ENCODE measurements around the gene STKLD1.
"Not testable (repeated sequence)": the region's sequence is repeated elsewhere in the genome, so short reads cannot be mapped to it uniquely, and the experiment has no call there.

STKLD1 gene

GRCh38 chr9:133366435-133366834 lies 9.7 kb upstream of the STKLD1 start:
- DNase-seq, result no peak

- no peak for DNase-seq
These were observed 8.9 kb upstream of the STKLD1 start for GRCh38 chr9:133367221-133367620.

DNA sequence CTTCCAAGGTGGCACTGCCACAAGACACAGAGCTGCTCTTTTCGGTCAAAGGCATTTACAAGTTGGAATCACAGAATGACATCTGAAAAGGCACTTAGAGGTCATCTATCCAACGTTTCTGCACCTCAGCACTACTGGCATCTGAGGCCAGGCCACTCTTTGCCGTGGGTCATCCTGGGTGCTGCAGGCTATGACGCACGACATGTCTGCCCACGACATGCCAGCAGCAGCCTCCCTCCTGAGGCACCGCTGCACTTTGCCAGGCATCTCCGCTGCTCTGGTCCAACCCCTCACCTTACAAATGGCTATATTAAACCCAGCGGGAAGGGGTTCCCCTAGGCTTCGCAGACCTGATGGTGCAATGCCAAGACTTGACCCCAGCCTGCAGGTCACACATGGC lies 8.4 kb upstream of the STKLD1 start:
- no peak for DNase-seq

DNA sequence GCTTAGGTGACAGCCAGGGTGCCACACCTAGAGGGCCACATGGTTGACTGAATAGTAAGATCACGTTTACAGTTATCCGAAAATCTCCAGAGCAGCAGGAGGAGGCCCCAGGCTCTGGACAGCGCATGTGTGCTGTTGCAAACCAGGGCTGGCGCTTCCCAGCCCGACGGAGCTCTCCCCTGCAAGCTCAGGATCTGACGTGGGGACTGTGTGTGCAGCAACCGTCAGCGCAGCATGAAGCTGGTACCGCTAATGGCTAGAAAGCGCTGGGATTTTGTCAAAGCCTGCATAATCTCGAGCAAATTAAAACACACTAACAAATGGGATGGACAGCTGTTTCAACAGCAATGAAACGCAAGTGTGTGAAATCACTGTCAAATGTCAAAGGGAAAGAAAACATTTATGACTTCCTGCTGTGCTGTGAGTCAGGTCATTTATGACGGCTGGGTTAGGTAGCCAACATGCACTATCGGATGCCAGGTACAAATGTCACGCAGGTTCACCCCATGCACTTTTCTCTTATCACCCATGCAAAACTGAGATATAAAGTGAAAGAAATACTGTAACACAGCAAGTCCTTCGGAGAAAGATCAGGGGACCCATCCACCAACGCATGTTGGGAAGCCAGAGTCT lies 7.8 kb upstream of the STKLD1 start:
- no peak for DNase-seq

DNA sequence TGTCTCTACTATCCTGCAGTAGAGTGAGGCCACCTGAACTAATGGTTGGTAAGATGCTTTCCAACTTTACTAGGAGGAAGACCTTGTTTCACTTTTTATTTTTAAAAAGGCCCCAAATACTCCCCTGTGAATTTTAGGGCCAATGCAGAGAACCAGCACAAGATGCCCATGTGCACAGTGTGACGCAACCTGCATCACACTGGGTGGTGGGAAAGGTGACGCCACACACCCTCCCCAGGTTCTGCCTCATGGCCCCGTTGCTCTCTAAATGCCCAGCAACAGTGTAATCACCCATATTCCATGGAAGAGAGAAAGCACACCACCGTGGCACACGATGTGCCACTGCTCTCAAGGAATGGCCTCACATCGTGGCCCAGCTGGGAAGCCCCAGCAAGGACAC lies 6.7 kb upstream of the STKLD1 start:
- DNase-seq, result no peak

DNA sequence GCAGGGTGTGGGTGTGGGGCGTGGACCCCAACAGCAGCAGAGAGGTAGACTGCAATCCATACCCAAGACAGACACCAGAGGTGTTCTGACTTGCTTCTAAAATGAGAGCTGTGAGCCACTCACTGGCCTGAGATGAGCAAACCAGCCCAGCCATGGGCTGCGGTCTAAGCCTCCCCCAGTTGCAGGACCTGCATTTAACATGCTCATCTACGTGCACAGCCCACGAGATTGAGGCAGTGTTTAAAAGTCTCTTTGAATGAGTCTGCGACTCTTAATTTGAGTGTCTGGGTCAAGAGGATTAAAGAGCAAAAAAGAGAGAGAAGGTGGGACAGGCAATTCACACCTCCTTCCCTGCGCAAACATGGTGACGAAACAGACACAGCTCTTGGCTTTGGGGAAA lies 6.2 kb upstream of the STKLD1 start:
- no peak for DNase-seq

DNA sequence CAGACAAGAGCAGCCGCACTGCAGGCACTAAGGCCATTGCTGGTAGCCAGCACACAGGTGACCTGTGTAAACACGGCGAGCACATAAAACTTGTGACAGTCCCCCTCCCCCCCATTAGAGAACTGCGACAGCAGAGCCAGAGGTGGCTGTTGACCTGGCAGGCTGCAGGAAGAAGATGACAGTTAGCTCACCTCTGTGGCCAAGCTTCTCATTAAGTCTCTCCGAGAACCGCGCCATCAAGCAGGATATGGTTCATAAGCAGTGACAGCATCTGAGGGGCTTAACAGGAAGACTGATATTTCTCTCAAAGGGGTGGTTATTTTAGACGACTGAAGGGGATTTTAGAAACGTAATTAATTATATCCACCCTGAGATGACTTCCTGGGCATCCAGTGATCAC lies 5.5 kb upstream of the STKLD1 start:
- peak; percentile 42 to 69 for DNase-seq

GRCh38 chr9:133371261-133371711 lies 4.9 kb upstream of the STKLD1 start:
- peak; percentile 58 to 72 for DNase-seq

DNA sequence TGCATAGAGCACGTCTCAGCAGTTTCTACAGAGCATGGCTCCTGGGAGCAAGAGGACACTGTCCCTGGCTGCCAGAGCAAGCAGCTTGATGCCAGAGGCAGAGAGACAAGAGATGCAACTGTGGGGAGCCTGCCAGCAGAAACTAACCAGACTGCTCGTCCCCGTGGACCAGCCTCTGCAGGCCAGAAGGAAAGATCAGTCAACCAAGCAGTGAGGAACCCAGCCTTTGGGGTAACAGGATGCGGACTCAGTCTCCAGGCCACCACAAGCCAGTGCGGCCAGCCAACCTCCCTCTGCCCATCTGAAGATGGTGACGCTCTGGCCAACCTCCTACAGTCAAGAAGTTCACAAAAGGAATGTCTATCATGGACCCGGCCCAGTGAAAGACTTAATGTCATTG lies 4.0 kb upstream of the STKLD1 start:
- no peak for DNase-seq

DNA sequence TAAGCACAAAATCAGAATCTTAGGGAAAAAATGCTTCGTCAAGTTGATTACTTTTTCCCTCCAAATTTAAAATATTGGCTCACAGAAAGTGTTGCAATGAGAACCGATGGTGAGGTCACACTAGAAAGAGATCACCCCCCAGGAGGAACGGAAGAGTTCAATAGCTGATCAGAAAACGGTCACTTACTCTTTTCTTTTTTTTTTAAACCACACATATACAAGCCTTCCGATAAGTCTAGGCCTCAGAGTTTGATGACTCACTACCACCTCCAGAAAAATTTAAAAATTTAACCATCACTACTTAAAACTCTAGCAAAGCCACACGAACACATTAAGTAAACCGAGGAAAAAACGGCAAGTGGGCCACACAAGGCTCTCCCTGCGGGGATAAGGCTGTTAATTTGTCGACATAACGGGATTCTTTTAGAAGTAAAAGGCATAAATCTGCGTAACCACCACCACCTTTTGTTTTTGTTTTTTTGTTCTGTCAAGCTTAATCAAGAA lies 1.5 kb upstream of the STKLD1 start:
- DNase-seq, result peak; percentile 20 to 57

GRCh38 chr9:133375116-133375723 lies 946 bp upstream of the STKLD1 start:
- no peak for DNase-seq

DNA sequence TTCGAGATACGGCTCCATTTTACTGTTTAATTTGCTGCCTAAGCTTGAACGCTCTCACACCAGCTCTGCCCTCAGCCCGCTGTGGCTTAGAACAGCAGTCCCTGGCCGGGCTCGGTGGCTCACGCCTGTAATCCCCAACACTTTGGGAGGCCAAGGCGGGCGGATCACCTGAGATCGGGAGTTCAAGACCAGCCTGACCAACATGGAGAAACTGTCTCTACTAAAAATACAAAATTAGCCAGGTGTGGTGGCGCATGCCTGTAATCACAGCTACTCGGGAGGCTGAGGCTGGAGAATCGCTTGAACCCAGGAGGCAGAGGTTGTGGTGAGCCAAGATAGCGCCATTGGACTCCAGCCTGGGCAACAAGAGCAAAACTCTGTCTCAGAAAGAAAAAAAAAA lies 1.1 kb downstream of the STKLD1 start:
- DNase-seq, result not testable (repeated sequence)

DNA sequence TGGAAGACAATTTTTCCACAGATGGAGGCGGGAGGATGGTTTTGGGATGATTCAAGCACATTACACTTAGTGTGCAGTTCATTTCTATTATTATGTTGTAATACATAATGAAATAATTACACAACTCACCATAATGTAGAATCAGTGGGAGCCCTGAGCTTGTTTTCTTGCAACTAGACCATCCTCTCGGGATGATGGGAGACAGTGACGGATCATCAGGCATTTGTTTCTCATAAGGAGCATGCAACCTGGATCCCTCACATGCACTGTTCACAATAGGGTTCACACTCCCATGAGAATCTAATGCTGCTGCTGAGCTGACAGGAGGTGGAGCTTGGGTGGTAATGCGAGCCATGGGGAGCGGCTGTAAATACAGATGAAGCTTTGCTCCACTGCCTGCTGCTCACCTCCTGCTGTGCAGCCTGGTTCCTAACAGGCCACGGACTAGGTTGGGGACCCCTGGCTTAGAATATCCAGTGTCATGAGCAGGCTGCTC lies 1.6 kb downstream of the STKLD1 start:
- no peak for DNase-seq

GRCh38 chr9:133378408-133378962 lies 2.3 kb downstream of the STKLD1 start:
- no peak for DNase-seq

DNA sequence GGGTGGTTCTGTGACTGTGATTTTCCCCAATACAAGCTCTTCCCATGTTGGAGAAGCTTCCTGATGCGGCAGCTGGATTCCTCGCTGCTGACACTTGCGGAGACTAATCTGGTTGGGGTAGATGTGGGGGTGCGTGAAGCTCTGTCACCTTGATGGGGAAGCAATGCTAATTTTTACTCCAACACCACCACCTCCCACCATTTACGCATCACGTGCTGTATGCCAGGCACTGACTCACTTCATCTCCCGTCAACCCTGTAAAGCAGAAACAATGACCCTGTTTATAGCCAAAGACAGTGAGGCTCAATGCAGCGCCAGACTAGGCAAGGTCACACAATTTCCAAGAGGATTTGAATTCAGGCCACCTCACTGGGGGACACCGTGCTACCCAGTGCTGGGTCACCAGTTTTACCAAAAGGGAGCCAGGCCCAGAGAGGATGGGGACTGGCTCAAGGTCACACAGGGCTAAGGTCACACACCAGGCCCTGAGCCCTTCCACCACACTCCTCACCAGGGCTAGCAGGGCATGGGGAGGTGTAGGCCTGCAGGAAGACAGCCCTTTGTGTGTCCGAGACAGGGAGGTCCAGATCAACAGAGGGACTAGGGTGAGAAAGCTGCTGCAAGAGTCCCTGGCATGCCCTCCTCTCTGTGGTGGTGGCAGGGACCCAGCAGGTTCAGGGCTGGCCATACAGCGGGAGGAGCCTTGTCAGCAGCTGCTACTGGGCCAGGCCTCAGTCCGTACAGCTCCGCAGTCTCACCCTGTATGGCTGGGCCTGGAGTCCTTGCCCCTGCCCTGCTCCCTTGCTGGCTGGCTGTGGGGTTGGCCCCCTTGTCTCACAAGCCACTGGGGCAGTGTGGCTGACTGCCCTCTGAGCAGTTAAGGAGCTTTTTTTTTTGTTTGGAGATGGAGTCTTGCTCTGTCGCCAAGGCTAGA lies 3.3 kb downstream of the STKLD1 start:
- DNase-seq, result no peak

DNA sequence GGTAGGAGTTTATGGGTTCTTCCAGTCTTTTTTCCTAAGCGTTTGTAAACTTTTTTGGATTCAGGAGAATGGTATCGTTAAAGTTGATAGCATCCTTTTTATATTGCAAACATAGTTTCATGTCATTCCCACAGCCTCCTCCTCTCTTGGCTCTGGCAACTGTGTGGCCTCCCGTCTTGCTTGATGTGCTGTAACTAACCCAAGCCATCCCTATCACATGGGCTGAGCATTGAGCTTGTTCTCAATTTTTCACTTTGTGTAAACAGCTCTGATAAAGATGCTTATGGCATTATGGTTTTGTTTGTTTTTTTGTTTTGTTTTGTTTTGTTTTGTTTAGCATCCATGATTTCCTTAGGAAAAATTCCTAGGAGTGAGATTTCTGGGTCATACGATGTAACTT lies 4.6 kb downstream of the STKLD1 start:
- no peak for DNase-seq

DNA sequence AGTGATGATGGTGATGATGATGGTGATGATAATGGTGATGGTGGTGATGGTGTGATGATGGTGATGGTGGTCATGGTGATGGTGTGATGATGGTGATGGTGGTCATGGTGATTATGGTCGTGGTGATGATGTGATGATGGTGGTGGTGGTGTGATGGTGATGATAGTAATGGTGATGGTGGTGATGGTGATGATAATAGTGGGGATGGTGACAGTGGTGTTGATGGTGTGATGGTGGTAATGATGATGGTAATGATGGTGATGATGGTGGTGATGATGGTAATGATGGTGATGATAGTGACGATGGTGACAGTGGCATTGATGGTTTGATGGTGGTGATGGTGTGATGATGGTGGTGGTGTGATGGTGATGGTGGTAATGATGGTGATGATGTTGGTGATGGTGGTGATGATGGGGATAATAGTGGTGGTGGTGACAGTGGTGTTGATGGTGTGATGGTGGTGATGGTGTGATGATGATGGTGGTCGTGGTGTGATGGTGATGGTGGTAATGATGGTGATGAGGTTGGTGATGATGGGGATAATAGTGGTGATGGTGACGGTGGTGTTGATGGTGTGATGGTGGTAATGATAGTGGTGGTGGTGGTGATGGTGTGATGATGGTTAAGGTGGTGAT lies 6.5 kb downstream of the STKLD1 start:
- no peak for DNase-seq

DNA sequence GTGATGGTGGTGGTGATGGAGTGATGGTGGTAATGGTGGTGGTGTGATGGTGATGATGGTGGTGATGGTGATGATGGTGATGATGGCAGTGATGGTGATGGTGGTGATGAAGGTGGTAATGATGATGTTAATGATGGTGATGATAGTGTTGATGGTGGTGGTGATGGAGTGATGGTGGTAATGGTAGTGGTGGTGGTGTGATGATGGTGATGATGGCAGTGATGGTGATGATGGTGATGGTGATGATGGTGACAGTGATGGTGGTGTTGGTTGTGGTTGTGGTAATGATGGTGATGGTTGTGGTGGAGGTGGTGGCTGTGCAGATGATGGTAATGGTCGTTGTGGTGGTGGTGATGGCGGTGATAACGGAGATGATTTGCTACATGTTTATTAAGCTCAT lies 7.3 kb downstream of the STKLD1 start:
- DNase-seq, result no peak

GRCh38 chr9:133384736-133385321 lies 8.7 kb downstream of the STKLD1 start:
- DNase-seq, result no peak

DNA sequence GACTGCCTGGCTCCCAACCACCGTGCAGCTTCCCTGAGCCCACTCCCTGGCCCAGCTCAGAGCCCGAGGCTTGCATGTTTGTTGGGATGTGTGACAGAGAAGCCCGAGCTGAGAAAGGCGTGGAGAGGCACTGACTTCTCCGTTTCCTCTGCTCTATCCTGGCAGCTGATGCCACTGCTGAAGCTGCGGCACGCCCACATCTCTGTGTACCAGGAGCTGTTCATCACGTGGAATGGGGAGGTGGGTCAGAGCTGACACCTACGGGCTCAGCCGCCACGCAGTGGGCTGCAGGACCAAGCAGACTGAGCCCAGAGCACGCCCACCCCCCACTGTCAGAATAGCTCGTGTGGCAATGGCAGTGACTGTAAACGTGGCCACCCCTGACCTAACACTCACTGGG lies 9.3 kb downstream of the STKLD1 start:
- no peak for DNase-seq

GRCh38 chr9:133386338-133386737 lies 10.2 kb downstream of the STKLD1 start:
- DNase-seq, result no peak

DNA sequence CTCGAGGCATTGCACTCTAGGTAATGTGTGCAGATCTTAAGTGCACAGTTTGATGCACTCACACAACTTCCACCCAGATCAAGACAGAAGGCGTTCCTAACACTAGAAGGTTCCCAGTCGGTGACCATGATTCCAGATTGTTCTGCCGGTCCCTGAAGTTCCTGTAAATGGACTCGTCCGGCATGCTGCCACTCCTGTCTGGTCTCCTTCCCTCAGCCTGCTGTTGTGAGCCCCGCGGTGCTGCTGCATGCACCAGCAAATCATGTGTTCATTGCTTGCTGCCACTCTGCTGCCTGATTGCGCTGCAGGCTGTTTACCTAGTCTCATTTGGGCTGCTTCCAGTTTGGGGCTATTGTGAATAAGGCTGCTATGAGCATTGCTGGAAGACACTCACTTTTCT lies 11.5 kb downstream of the STKLD1 start:
- DNase-seq, result no peak
